HAP-1 (cell line): Measurements from ENCODE around the gene CNOT3.
"Not testable (repeated sequence)": the region's sequence is repeated elsewhere in the genome, so short reads cannot be mapped to it uniquely, and the experiment has no call there.

Experiments used
- DNase-seq, 2 experiments: peaks; one replicate each; pipeline ENCODE4 v3.0.0-alpha.2; 2016 to 2020; ENCODE audit warnings: low spot score in 2 of 2
- H3K27me3 ChIP-seq: fragments of 250-450 bp; sonication (Bioruptor Pico); 2 replicates; pipeline ENCODE4 v1.5.1; 2020; ENCODE audit warnings: low read depth, mild to moderate bottlenecking, moderate library complexity
- H3K36me3 ChIP-seq: fragments of 250-450 bp; sonication (Bioruptor Pico); replicated peaks from 2 replicates; pipeline ENCODE4 v1.5.1; 2020; ENCODE audit warnings: mild to moderate bottlenecking
- H3K4me1 ChIP-seq: fragments of 250-450 bp; sonication (Bioruptor Pico); 2 replicates; pipeline ENCODE4 v1.5.1; 2020; ENCODE audit warnings: mild to moderate bottlenecking
- H3K4me3 ChIP-seq: fragments of 250-450 bp; sonication (Bioruptor Pico); 2 replicates; pipeline ENCODE4 v1.5.1; 2020; ENCODE audit warnings: mild to moderate bottlenecking, moderate library complexity
- H3K9me3 ChIP-seq: fragments of 250-450 bp; sonication (Bioruptor Pico); 2 replicates; pipeline ENCODE4 v1.5.1; 2020; ENCODE audit warnings: mild to moderate bottlenecking, moderate library complexity
- in situ Hi-C: fragments of 300-500 bp; cut with MboI; formaldehyde crosslinking; loops from 3 replicates; pipeline ENCODE4 v1.14.3; 2020; ENCODE audit warnings: low sequenced_read_pairs, inconsistent platforms, mixed read lengths

Gene CNOT3

DNA sequence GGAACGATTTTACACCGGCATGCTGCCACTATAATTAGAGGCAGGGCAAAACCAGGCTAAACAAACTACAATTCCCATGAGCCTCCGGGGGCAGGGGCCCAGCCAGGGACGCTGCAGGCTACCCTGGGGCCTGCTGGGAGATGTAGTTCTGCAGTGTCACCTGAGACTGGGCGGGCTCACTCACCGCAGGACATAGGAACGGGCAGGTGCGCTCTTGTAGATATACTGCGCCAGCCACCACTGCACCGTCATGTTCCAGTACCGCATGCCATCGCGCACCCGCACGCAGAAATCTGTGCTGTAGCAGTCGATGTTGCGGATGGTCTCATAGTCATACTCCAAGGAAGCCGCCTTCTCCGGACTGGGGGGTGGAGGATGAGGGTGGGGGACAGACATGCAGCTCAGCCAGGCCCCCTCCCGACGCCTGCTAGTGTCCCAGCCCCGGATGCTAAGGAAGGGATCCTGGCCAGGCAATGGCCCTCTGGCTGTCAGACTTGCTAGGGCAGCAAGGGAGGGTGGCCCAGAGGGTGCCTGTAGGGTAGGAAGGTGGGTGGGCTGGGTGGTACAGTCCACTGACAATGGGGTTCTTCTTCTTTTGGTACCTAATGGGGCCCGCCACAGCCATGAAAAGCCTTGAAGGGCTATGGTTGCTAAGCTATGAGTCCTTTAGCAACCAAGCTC, 41.2 kb downstream of the CNOT3 start:
- Histone ChIP-seq H3K4me3 (no peak overlapping the region), H3K27me3 (no peaks in the 10 kb centered on the region), H3K9me3 (no peaks in the 10 kb centered on the region), H3K36me3 (peaks cover 27% of the 10 kb centered on the region), H3K4me1 (no peaks in the 10 kb centered on the region)
- in situ Hi-C loops: loop anchor here (25.0 kb wide), 1 partner anchor 1484 kb away; the partner anchor contains the start of gene U2AF2
- peak in 1 of 2 experiments; percentile 60 for DNase-seq

DNA sequence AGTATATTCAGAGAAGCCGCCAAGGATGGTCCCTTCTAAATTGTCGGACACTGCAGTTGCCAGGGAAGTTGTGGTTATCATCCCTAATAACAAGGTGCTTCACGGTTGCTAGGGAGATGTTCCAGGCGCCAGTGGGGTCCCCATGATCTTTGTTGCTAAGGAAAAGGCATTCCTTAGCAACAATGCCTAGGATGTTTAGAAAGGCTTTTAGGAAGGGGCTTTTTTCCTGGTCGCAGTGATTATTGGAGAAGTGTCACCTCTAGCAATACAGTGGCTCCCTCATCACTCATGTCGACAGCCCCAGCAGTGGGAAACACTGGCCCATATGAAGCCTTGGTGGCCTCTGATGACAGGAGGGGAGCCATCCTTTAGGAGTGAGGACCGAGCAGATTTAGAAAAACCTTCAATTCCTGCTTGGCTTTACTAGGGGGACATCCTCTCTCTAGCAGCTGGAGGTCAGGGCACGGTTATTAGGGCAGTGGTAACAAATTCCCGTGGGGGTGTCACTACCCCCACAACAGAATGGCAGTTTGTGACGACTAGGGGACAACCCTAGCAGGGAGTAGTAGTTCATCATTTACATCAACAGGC, 41.8 kb downstream of the CNOT3 start:
- no peaks in the 10 kb centered on the region for H3K27me3 ChIP-seq
- H3K9me3 ChIP-seq: no peaks in the 10 kb centered on the region
- DNase-seq: no peak
- H3K36me3 ChIP-seq: peaks cover 27% of the 10 kb centered on the region
- no peak overlapping the region for H3K4me3 ChIP-seq
- in situ Hi-C loops: loop anchor here (25.0 kb wide), 1 partner anchor 1483 kb away; the partner anchor contains the start of gene U2AF2
- no peaks in the 10 kb centered on the region for H3K4me1 ChIP-seq

- Histone ChIP-seq H3K9me3 (no peaks in the 10 kb centered on the region), H3K4me3 (no peak overlapping the region), H3K27me3 (no peaks in the 10 kb centered on the region), H3K36me3 (peaks cover 27% of the 10 kb centered on the region), H3K4me1 (no peaks in the 10 kb centered on the region)
- peak; percentile 31 to 59 for DNase-seq
- in situ Hi-C loops: loop anchor here (25.0 kb wide), 1 partner anchor 1482 kb away; the partner anchor contains the start of gene U2AF2
These were observed 42.4 kb downstream of the CNOT3 start for GRCh38 chr19:54179921-54180461.

DNA sequence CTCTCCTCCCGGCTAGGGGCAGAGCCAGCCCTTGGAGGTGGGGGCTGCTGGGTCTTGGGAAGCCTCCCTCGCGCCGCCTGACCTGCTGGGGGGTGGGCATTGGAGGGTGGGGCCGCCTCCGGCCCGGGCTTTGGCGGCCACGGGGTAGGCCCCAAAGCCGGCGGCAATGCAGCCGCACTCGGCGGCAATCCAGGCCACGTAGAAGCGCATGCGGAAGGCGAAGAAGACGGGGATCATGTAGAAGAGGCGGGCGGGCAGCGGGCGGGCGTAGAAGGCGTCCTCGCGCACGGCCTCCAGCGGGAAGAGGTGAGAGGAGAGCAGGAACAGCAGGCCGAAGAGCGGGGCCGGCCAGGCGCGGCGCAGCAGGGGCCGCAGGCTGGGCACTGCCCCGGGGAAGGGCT, 43.1 kb downstream of the CNOT3 start:
- H3K27me3 ChIP-seq: no peaks in the 10 kb centered on the region
- in situ Hi-C loops: loop anchor here (25.0 kb wide), 1 partner anchor 1482 kb away; the partner anchor contains the start of gene U2AF2
- DNase-seq: no peak
- peaks cover 27% of the 10 kb centered on the region for H3K36me3 ChIP-seq
- no peak overlapping the region for H3K4me3 ChIP-seq
- H3K9me3 ChIP-seq: no peaks in the 10 kb centered on the region
- H3K4me1 ChIP-seq: no peaks in the 10 kb centered on the region

- H3K36me3 ChIP-seq: peaks cover 31% of the 10 kb centered on the region
These were observed 44.3 kb downstream of the CNOT3 start for GRCh38 chr19:54181894-54182293.

DNA sequence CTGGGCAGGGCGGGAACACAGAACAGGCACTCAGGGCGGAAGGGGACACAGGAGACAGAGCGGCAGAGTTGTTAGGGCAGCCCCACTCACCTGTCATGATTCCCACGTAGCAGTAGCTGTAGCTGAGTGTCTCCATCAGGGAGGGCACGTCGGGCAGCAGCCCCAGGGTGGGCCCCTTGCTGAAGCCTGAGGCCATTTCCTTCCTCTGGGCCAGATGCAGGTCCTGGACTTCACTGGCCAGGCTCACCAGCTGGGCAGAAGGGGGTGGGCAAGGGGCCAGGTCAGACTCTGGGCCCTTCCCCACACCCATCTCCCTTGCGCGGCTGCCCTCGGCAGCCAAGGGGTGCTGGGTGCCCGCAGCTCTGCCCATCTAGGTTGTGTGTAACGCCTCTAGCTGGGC, 45.9 kb downstream of the CNOT3 start:
- peaks cover 31% of the 10 kb centered on the region for H3K36me3 ChIP-seq
- no peaks in the 10 kb centered on the region for H3K27me3 ChIP-seq
- DNase-seq: no peak
- in situ Hi-C loops: loop anchor here (25.0 kb wide), 1 partner anchor 1479 kb away; the partner anchor contains the start of gene U2AF2
- H3K4me3 ChIP-seq: no peak overlapping the region
- peaks cover 4% of the 10 kb centered on the region; the same call in 1 of the 2 replicates for H3K4me1 ChIP-seq
- no peaks in the 10 kb centered on the region for H3K9me3 ChIP-seq

More at GRCh38 chr19:54181894-54182293, 44.3 kb downstream of the CNOT3 start:
- not testable (repeated sequence) for H3K9me3 ChIP-seq, H3K27me3 ChIP-seq, H3K4me3 ChIP-seq, H3K4me1 ChIP-seq, DNase-seq
- in situ Hi-C loops: loop anchor here (25.0 kb wide), 1 partner anchor 1480 kb away; the partner anchor contains the start of gene U2AF2

- no peaks in the 10 kb centered on the region for H3K27me3 ChIP-seq
- H3K4me3 ChIP-seq: no peak overlapping the region
- in situ Hi-C loops: loop anchor here (25.0 kb wide), 1 partner anchor 1476 kb away; the partner anchor contains the start of gene U2AF2
- peaks cover 4% of the 10 kb centered on the region; the same call in 1 of the 2 replicates for H3K4me1 ChIP-seq
- DNase-seq: no peak
- peaks cover 14% of the 10 kb centered on the region for H3K36me3 ChIP-seq
- no peaks in the 10 kb centered on the region for H3K9me3 ChIP-seq
These were observed 48.8 kb downstream of the CNOT3 start for GRCh38 chr19:54186351-54186750.

DNA sequence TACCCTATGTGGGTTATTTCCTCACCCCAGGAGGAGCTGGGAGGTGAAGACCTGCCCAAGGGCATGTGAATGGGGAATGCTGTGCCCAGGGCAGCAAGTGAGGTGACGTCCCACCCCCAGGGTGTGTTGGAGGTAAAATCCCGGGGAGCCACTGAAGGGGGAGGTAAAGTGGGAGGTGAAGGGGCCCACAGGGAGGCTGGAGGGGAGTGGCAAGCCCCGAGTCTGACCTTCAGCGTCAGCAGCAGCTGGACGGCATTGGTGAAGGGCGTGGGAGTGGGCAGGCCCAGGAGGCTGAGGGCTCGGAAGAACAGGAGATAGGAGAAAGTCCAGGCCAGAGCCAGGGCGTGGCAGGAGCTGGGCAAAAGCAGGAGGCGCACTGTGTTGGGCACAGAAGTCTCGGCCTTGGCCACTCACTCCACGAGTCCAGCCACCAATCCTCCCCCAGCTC, 49.4 kb downstream of the CNOT3 start:
- Histone ChIP-seq H3K36me3 (peaks cover 14% of the 10 kb centered on the region), H3K27me3 (no peaks in the 10 kb centered on the region), H3K9me3 (no peaks in the 10 kb centered on the region), H3K4me1 (peaks cover 4% of the 10 kb centered on the region; the same call in 1 of the 2 replicates), H3K4me3 (no peak overlapping the region)
- no peak for DNase-seq
- in situ Hi-C loops: loop anchor here (25.0 kb wide), 1 partner anchor 1475 kb away; the partner anchor contains the start of gene U2AF2

GRCh38 chr19:54188215-54188871, 50.8 kb downstream of the CNOT3 start:
- no peaks in the 10 kb centered on the region for H3K27me3 ChIP-seq
- peaks cover 6% of the 10 kb centered on the region; the same call in 1 of the 2 replicates for H3K4me1 ChIP-seq
- H3K36me3 ChIP-seq: peaks cover 15% of the 10 kb centered on the region
- peak overlapping the region; percentile 56 for H3K4me3 ChIP-seq
- DNase-seq: no peak
- in situ Hi-C loops: loop anchor here (25.0 kb wide), 1 partner anchor 1474 kb away; the partner anchor contains the start of gene U2AF2
- H3K9me3 ChIP-seq: no peaks in the 10 kb centered on the region

- Histone ChIP-seq H3K27me3 (no peaks in the 10 kb centered on the region), H3K4me3 (peak within 1 kb of the TSS; percentile 99), H3K36me3 (peaks cover 22% of the 10 kb centered on the region), H3K9me3 (no peaks in the 10 kb centered on the region), H3K4me1 (peaks cover 6% of the 10 kb centered on the region; the same call in 1 of the 2 replicates)
- in situ Hi-C loops: loop anchor here (25.0 kb wide), 1 partner anchor 1473 kb away; the partner anchor contains the start of gene U2AF2
- no peak for DNase-seq
These were observed 51.7 kb downstream of the CNOT3 start, which contains the start of gene MBOAT7 for GRCh38 chr19:54189145-54189734. TSS of gene MBOAT7 (minus strand) at chr19:54189580. CDS start at chr19:54188508, 1,072 bp downstream.

- peak overlapping the region; percentile 99 for H3K4me3 ChIP-seq
- no peaks in the 10 kb centered on the region for H3K27me3 ChIP-seq
- H3K9me3 ChIP-seq: no peaks in the 10 kb centered on the region
- peak; percentile 99 to 100 for DNase-seq
- in situ Hi-C loops: loop anchor here (25.0 kb wide), 1 partner anchor 1472 kb away; the partner anchor contains the start of gene U2AF2
- peaks cover 27% of the 10 kb centered on the region for H3K36me3 ChIP-seq
- peaks cover 6% of the 10 kb centered on the region; the same call in 1 of the 2 replicates for H3K4me1 ChIP-seq
These were observed 52.4 kb downstream of the CNOT3 start for GRCh38 chr19:54189735-54190502.

DNA sequence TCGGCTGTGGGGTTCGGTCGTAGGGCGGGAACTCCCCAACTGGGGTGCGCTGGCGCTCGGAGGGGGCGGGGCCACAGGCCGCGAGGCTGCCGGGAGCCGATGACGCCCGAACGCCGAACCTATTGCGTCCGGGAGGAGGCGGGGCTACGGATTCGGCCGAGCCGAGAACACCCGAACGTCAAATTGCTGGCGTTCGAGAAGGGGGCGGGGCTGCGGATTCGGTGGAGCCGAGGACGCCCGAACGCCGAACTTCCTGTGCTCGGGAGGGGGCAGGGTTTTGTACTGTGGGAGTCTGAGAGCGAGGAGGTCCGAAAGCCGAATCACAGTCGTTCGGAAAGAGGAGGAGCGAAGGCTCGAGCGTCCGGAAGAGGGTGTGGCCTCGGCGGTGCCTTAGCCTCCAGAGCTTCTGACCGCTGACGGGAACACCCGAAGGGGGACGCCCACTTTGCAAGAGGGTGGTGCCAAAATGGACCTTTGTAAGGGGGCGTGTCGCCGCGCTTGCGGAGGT, 53.0 kb downstream of the CNOT3 start:
- in situ Hi-C loops: loop anchor here (25.0 kb wide), 1 partner anchor 1472 kb away; the partner anchor contains the start of gene U2AF2
- peak; percentile 97 to 100 for DNase-seq
- Histone ChIP-seq H3K4me1 (peaks cover 6% of the 10 kb centered on the region; the same call in 1 of the 2 replicates), H3K36me3 (peaks cover 27% of the 10 kb centered on the region), H3K9me3 (no peaks in the 10 kb centered on the region), H3K27me3 (no peaks in the 10 kb centered on the region), H3K4me3 (peak overlapping the region; percentile 99)
